Measurements from ENCODE around the gene AGL.

GRCh38 chr1:99942723-99943122, 92.6 kb downstream of the AGL start:
- TF ChIP-seq CTCF (conservative IDR thresholded peaks at IDR 0.05; ENCODE audit: low read depth in 2 of 2), result no peak
- TF ChIP-seq CREB1 (CRISPR knock-in tag; IDR thresholded peaks at IDR 0.05; ENCODE audit: low read depth), result no peak
- no peak for TF ChIP-seq POLR2AphosphoS5 (IDR thresholded peaks at IDR 0.05; ENCODE audit: low read depth)
- TF ChIP-seq EZH2 (IDR thresholded peaks at IDR 0.05; ENCODE audit: low read depth, unreplicated experiment), result no peak

Data from GM23338 (cell line).